GM10266 (cell line): Measurements from ENCODE around the gene LCE3D.

Source experiments
- DNase-seq: peaks from one replicate; pipeline ENCODE4 v3.0.0; 2012; ENCODE audit errors: extremely low spot score
- TF ChIP-seq, protein P1 (sequence below): IDR thresholded peaks from 2 replicates; pipeline ENCODE4 v1.5.1; 2012; ENCODE audit warnings: mild to moderate bottlenecking, low read depth; ENCODE audit not compliant: control insufficient read depth, insufficient read depth; ENCODE audit errors: missing control alignments

LCE3D gene

DNA sequence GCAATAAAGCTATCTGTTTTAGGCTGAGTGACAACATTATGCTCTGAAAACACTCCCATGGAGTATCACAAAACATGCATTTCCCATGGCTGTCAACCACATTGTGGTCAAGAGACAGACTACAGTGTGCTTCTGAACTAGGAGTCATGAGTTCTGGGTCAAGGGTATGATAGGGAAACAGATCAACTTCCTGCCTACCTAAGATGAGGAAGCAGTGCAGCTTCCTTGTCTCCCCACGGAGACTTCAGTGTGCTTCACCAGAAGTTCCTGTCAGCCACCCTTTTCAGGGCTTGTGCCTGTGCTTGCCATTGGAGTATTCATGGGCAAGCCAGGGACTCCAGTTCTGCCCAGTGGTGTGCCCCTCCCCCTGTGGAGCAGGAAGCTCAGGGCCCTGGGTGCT is 33.6 kb downstream of the LCE3D start:
- TF ChIP-seq, protein P1, sequence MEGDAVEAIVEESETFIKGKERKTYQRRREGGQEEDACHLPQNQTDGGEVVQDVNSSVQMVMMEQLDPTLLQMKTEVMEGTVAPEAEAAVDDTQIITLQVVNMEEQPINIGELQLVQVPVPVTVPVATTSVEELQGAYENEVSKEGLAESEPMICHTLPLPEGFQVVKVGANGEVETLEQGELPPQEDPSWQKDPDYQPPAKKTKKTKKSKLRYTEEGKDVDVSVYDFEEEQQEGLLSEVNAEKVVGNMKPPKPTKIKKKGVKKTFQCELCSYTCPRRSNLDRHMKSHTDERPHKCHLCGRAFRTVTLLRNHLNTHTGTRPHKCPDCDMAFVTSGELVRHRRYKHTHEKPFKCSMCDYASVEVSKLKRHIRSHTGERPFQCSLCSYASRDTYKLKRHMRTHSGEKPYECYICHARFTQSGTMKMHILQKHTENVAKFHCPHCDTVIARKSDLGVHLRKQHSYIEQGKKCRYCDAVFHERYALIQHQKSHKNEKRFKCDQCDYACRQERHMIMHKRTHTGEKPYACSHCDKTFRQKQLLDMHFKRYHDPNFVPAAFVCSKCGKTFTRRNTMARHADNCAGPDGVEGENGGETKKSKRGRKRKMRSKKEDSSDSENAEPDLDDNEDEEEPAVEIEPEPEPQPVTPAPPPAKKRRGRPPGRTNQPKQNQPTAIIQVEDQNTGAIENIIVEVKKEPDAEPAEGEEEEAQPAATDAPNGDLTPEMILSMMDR = no peak
- DNase-seq = no peak

- TF ChIP-seq, protein P1 = peak; percentile 35
- no peak for DNase-seq
Measured at GRCh38 chr1:152543820-152544219, 36.5 kb downstream of the LCE3D start.

GRCh38 chr1:152539901-152540300 is 40.4 kb downstream of the LCE3D start:
- TF ChIP-seq, protein P1 = no peak
- DNase-seq = no peak

DNA sequence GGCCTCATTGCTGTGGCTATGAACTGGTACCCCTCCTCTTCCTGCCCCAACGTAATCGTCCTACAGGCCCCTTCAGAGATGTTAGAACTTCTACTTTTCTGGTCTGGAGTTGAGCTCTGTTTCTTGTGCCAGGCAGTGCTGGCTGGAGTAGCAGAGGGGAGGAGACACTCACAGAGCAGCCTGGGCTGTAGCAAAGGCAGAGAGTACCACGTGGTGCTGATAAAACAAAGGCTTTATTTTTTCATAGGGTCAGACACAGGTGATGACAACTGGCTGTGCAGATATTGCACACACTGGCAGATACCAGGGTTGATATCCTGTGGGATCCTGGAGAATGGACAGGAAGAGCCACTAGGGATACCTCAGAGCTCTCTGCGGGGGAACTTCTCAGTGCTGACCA is 42.8 kb downstream of the LCE3D start:
- DNase-seq = no peak

DNA sequence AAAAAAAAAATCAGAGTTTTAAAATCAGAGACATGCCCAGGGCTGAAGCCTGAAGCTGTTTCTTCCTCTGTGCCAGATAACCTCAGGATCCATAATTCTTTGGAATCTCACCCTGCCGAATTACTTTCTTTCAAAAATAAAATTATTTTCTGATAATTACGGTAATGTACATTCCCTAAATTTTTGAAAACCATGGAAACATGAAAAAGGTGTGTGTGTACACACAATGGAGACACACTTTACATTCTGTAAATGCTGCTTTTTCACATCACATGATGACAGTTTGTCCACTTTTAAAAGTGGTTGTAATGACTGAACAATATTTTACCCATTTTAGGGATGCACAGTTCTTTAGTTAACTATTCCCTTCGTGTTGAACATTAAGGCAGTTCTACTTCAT is 44.5 kb downstream of the LCE3D start:
- TF ChIP-seq, protein P1 = no peak

More for the DNA sequence above, 42.8 kb downstream of the LCE3D start:
- TF ChIP-seq, protein P1 = no peak

GRCh38 chr1:152533327-152533938 is 46.9 kb downstream of the LCE3D start:
- no peak for DNase-seq
- TF ChIP-seq, protein P1 = peak; percentile 69

More for the DNA sequence above, 44.5 kb downstream of the LCE3D start:
- DNase-seq = no peak
